GM12801 (cell line): ENCODE measurements around the gene AXIN1.

ENCODE experiments used
- TF ChIP-seq, protein P1 (sequence below): IDR thresholded peaks from one replicate; pipeline ENCODE4 v1.5.1; 2011; ENCODE audit warnings: control low read depth; ENCODE audit not compliant: insufficient read length; ENCODE audit errors: extremely low read depth

The AXIN1 gene

DNA sequence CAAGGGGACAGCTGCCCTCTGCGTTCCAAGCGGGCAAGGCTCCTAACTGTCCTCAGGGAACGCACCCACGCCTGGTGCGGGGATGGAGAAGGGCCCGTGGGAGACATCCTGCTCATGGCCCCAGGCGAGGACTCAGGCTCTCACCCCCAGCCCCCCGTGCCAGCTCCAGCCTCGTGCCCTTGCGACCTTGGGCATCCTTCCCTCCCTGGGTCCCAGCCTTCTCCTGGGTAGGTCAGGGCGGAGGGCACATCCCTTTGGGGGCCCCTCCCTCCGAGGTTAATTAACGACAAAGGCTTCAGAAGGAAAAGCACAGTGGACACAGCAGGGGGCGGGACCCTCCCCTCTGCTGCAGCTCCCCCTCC, 26.3 kb upstream of the AXIN1 start:
- TF ChIP-seq, protein P1, sequence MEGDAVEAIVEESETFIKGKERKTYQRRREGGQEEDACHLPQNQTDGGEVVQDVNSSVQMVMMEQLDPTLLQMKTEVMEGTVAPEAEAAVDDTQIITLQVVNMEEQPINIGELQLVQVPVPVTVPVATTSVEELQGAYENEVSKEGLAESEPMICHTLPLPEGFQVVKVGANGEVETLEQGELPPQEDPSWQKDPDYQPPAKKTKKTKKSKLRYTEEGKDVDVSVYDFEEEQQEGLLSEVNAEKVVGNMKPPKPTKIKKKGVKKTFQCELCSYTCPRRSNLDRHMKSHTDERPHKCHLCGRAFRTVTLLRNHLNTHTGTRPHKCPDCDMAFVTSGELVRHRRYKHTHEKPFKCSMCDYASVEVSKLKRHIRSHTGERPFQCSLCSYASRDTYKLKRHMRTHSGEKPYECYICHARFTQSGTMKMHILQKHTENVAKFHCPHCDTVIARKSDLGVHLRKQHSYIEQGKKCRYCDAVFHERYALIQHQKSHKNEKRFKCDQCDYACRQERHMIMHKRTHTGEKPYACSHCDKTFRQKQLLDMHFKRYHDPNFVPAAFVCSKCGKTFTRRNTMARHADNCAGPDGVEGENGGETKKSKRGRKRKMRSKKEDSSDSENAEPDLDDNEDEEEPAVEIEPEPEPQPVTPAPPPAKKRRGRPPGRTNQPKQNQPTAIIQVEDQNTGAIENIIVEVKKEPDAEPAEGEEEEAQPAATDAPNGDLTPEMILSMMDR = no peak

DNA sequence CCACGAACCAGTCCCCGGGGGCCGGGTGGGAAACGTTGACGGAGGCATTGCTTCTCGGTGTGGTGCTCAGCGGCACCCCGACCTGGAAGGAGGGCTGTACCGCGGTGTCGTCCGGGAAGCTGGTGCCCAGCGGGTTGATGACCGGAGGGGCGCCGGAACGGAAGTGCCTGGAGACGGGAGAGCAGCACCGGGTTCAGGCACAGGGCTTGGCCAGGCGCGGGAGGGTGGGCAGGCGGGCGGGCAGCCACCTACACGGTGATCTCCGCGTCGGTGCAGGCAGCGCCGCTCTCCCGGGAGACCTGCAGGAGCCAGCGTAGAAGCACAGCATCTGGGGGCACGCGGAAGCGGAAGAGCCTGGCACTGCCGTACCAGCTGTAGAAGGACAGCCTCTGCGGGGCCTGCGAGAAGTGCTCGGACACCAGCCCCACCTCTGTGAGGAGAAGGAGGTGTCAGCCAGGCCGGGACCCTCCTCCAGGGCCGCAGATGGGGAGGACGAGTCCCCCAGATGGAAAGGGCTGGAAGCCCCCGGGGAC, 25.0 kb upstream of the AXIN1 start:
- TF ChIP-seq, protein P1 = no peak

DNA sequence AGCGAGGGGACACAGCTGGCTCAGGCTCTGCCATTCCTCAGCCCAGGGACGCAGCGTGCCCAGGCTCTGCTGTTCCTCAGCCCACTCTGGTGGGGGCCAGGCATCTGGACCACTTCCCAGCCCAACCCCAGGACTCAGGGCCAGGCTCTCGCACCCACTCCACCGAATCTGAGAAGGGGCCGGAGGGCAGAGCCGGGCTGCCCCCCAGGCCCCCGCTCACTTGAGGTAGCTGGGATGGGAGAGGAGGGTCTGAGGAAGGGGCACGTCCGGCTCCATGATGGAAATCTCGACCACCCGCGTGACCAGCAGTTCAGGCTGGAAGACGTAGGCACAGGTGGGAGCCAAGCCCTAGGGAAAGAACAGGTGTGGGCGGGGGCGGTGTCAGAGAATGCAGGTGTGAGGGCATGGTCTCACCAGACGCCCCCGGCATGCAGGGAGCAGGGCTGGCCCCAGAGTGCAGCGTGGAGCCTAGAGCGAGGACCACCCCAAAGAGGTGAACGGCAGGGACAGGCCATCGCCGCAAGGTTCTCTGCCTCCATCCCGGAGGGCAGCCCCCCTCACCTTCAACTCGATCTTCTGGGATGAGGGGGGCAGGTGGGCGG, 24.4 kb upstream of the AXIN1 start:
- TF ChIP-seq, protein P1 = no peak

DNA sequence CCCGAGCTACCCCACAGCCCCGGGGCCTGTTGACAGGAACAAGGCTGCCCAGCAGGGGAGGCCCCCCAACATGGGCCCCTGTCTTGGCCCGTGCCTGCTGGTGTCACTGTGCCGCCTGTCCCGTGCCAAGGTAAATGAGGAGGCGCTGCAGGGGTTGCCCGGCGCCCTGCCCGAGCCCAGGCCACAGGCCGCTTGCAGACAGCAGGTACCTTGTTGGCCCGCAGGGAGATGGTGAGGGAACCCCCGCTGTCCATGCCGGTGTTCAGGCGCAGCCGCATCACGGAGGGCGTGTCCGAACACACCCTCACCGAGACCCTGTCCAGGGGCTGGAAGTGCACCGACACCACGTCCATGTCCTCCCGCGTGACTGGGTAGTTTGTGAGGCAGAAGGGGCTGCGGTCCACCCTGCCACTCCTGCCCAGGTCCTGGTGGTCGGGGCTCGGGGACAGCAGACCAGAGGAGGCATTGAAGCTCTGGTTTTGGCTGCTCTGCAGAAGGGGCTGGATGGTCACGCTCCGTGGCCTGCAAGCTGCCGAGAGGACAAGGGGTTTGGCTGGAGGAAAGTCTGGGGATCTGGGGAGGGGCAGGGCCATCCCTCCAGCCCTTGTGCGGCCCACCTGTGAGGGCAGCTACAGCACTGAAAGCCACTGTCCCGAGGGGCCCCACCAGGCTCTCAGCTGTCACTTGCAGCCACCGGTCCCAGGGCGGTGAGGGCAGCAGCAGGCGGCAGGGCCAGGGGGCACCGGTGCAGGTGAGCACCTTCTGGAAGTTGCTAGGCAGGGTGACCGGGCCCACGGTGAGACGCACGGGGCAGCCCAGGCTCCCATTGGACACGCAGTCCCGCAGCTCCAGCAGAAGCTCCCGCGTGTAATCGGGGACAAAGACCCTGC, 23.6 kb upstream of the AXIN1 start:
- TF ChIP-seq, protein P1 = no peak

DNA sequence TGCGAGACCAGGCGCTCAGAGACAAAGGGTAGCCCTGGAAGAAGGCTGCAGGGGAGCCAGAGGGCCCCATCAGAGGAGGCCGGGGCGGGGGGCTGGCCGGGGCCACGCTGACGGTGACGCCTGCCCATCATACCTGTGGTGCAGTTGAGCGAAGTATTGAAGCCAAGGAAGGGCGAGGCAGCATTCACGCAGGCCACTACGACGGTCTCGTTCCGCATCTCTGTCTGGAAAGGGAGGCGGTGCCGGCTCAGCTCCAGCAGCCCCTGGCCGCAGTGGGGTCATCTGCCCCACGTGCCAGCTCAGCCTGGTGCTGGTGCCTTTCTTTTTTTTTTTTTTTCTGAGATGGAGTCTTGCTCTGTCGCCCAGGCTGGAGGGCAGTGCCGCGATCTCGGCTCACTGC, 22.7 kb upstream of the AXIN1 start:
- TF ChIP-seq, protein P1 = no peak

DNA sequence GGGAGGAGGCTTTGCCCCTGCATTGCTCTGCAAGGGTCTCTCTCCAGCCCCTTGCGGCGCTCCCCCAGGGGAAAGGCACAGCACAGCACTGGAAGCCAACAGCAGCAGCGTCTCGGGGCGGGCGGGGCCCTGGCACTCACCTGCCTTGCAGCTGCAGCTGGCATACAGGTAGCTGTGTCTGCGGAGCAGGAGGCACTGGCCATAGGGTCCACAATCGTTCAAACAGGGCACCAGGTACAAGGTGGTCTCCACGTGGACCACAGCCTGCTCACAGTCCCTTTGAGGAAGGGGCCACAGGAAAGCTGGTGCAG, 22.0 kb upstream of the AXIN1 start:
- TF ChIP-seq, protein P1 = no peak

DNA sequence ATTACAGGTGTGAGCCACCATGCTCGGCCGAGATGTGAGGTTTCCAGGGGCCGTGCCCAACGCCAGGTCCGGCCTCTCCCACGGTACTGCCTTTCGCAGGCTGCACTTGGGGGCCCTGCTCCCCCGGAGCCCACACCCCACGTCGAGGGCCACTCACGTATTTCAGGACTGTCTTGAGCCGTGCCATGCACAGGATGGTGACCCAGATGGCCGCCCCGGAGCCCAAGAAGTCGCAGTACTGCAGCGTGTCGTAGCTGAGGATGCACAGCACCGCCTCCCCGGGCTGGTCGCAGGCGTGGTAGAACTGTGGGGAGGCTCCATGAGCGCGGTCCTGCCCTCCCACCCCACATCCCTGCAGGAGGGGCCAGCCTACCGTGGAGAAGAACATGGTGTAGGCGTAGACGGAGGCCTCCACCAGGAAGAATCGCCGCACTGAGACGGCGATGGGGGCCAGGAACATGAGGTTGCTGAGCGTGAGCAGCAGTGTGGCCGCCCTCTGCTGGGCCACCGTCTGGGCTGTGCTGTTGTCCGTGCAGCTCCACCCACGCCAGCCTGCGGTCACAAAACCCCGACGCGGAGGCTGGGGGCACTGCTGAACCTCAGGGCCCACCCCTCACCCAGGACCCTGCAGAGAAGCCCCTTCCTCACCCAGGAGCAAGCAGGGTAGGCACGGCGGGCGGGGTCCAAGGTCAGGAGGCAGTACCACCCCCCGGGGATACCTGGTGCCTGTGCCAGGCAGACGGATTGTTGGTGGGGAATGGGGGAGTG, 21.5 kb upstream of the AXIN1 start:
- TF ChIP-seq, protein P1 = no peak
